ACC112 (cell line): ENCODE data around the gene ZBTB47.

Experiments used
- H2AFZ ChIP-seq: fragments of 200-600 bp; sonication (generic); one replicate; pipeline ENCODE4 v1.6.0; 2017; ENCODE audit warnings: antibody characterized with exemption, low read length; ENCODE audit not compliant: unreplicated experiment
- H3K27ac ChIP-seq: fragments of 200-600 bp; sonication (generic); 2 replicates; pipeline ENCODE4 v1.5.1; 2014; ENCODE audit warnings: low read depth, mild to moderate bottlenecking, antibody characterized with exemption, low read length, moderate library complexity
- H3K27me3 ChIP-seq: fragments of 200-600 bp; sonication (generic); 2 replicates; pipeline ENCODE4 v1.6.1; 2014; ENCODE audit warnings: mild to moderate bottlenecking, antibody characterized with exemption, low read length, moderate library complexity, mixed read lengths; ENCODE audit not compliant: insufficient read depth
- H3K36me3 ChIP-seq: fragments of 200-600 bp; sonication (generic); 2 replicates; pipeline ENCODE4 v1.6.1; 2016; ENCODE audit warnings: mild to moderate bottlenecking, antibody characterized with exemption, low read length, moderate library complexity, mixed read lengths; ENCODE audit not compliant: insufficient read depth
- H3K4me1 ChIP-seq: fragments of 200-600 bp; sonication (generic); one replicate; pipeline ENCODE4 v1.6.1; 2016; ENCODE audit warnings: low read length, mixed read lengths; ENCODE audit not compliant: insufficient read depth, unreplicated experiment, control insufficient read depth
- H3K4me3 ChIP-seq: fragments of 200-600 bp; sonication (generic); 2 replicates; pipeline ENCODE4 v1.5.1; 2014; ENCODE audit warnings: mild to moderate bottlenecking, low read depth, low read length
- H3K79me2 ChIP-seq: fragments of 200-600 bp; sonication (generic); one replicate; pipeline ENCODE4 v1.6.0; 2016; ENCODE audit warnings: low read length; ENCODE audit not compliant: control insufficient read depth, unreplicated experiment, insufficient read depth

The ZBTB47 gene

DNA sequence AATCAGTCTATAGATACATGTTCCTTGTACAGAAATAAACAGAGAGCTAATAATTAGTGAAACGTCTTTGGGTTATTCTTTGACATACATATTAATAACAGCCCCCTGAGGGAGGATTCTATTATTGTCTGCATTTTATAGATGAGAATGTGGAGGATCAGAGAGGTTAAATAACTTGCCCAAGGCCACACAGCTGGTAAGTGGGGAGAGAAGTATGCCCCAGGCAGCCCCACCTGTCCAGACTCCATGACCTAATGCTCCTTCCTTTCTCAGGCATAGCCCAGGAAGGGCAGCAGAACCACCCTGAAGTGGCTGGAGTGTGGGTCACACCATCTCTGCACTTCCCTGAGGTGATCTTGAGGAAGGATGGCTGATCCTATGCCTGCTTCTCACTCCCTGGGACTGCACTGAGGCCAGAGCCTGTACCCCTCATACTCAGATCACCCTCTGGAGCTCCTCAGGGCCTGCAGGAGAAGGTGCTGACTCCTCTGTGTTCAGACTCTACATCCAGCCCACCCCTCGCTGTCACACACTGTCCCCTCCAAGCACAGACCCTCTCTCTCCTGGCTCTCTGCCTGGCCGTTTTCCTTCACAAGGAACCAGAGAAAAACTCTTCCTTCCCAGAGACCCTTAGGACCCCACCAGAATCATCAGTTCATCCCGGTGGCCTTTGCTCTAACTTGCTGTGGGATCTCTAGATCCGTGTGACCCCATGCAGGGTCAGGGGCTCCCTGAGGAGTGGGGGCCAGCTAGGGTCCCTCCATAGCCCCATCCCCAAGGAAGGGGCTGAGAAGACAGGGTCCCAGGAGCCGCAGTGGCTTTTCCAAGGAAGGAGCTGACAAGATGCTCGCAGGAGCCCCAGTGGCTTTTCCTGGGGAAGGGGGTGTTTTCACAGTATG, 53.5 kb downstream of the ZBTB47 start:
- Histone ChIP-seq H3K27ac (no peak overlapping the region), H3K4me3 (no peak overlapping the region), H3K79me2 (no peaks in the 10 kb centered on the region), H3K4me1 (no peaks in the 10 kb centered on the region), H2AFZ (no peak overlapping the region), H3K27me3 (peaks cover 8% of the 10 kb centered on the region; the same call in 1 of the 2 replicates), H3K36me3 (no peaks in the 10 kb centered on the region)

DNA sequence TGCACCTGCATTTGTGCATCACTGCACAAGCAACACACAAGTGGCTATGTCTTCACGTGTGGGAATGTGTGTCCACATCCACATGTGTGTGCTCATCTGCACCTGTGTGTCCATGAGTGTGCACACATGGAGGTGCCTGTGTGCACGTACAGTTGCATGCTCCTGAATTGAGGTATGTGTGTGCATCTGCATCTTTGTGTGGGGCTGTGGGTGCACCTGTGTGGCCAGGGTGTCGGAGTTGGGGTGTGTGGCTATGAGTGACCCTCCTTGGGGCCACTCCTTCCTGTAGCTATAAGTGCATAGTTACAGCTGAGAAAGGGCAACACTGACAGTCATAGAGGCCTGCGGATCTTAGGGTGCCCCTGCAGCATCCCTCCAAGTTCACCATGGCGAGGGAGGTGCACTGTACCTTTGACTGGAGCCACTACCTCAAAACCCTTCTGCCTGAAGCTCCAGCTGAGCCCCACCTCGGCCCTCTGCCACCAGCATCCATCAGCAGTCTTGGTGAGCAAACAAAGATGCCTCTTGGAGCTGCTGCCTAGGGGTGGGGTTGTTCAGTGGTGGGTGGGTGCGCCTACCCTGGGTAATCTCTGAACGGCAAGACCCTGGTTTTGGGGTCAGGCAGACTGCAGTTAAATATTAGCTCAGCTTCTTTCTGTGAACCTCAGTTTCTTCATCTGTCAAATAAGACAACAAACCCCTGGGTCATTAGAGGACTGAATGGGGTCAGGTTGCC, 54.3 kb downstream of the ZBTB47 start:
- H3K79me2 ChIP-seq: no peaks in the 10 kb centered on the region
- H3K27me3 ChIP-seq: peaks cover 14% of the 10 kb centered on the region
- no peak overlapping the region for H3K4me3 ChIP-seq
- no peak overlapping the region for H3K27ac ChIP-seq
- H2AFZ ChIP-seq: no peak overlapping the region
- H3K4me1 ChIP-seq: no peaks in the 10 kb centered on the region
- H3K36me3 ChIP-seq: no peaks in the 10 kb centered on the region

DNA sequence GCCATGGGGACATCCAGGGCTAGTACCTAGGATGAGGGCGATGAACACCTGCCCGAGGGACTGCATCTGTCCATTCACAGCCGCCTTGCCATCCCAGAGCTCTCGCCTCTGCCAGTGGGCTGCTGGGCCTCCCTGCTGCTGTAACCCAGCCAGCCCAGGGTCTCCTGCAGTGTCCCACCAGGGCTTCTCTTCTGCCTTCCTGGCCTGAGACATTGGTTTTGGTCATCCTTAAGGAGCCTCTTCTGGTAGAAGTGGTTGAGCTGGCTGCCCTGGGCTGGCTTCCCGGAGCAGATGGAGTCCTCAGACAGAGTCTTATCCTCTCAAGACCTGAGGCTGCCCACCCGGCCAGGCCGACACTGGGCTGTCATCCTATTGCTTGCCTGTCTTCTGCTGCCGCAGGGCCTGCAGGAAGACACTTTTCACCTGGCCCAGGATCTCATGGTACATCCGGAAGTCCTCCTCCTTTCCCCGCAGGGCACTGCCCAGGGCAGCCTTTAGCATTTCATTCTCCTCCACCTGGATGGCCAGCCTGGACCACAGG, 55.2 kb downstream of the ZBTB47 start:
- Histone ChIP-seq H2AFZ (no peak overlapping the region), H3K4me3 (no peak overlapping the region), H3K27ac (no peak overlapping the region), H3K36me3 (no peaks in the 10 kb centered on the region), H3K4me1 (no peaks in the 10 kb centered on the region), H3K27me3 (peaks cover 23% of the 10 kb centered on the region), H3K79me2 (no peaks in the 10 kb centered on the region)

DNA sequence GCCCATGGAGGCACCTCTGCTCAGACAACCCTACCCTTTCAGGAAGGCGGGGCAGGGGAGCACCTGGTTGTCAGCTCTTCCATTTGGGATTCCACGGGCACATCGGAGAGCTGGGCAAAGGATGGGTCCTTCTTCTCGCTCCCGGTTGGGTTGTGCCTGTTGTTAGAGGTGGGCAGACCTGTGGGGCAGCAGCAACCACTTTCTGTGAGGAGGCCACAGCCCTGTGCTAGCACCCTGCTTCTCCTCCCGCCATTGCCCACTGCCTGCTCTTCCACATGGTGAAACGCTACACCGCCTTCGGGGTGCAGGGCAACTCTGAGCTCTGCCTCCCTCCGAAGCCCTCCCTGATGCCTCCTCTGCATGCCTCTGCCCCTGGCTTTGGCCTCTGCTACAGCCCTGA, 56.1 kb downstream of the ZBTB47 start:
- Histone ChIP-seq H3K4me3 (no peak overlapping the region), H3K36me3 (no peaks in the 10 kb centered on the region), H3K4me1 (no peaks in the 10 kb centered on the region), H3K27ac (no peak overlapping the region), H3K27me3 (peaks cover 29% of the 10 kb centered on the region), H2AFZ (no peak overlapping the region), H3K79me2 (no peaks in the 10 kb centered on the region)

DNA sequence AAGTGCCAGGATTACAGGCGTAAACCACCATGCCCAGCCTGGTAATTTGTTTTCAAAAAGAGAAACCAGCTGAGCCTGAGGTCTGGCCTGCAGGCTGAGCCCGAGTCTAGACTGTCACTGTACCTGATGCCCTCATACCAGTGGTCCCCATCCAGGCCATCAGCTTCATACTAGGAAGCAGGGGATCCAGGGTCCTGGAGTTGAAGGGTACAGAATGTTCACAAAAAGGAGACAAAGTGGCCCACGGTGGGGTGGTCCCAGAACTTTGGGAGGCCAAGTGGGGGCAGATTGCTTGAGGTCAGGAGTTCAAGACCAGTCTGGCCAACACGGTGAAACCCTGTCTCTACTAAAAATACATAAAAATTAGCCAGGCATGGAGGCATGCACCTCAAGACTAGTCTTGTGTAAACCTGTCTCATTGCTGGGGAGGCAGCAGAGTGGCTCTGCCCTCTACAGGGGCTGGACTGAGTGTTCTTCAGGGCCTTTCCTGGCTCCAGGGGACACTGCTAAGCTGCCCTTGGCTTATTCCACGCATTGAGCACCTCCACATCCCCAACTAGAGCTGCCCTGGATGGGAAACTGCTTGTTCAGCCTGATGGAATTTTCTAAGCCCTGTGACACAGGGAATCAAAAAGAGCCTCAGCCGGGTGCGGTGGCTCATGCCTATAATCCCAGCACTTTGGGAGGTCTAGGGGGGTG, 57.0 kb downstream of the ZBTB47 start:
- Histone ChIP-seq H3K4me1 (no peaks in the 10 kb centered on the region), H3K27ac (no peak overlapping the region), H2AFZ (no peak overlapping the region), H3K4me3 (no peak overlapping the region), H3K36me3 (no peaks in the 10 kb centered on the region), H3K79me2 (no peaks in the 10 kb centered on the region), H3K27me3 (peaks cover 29% of the 10 kb centered on the region)

DNA sequence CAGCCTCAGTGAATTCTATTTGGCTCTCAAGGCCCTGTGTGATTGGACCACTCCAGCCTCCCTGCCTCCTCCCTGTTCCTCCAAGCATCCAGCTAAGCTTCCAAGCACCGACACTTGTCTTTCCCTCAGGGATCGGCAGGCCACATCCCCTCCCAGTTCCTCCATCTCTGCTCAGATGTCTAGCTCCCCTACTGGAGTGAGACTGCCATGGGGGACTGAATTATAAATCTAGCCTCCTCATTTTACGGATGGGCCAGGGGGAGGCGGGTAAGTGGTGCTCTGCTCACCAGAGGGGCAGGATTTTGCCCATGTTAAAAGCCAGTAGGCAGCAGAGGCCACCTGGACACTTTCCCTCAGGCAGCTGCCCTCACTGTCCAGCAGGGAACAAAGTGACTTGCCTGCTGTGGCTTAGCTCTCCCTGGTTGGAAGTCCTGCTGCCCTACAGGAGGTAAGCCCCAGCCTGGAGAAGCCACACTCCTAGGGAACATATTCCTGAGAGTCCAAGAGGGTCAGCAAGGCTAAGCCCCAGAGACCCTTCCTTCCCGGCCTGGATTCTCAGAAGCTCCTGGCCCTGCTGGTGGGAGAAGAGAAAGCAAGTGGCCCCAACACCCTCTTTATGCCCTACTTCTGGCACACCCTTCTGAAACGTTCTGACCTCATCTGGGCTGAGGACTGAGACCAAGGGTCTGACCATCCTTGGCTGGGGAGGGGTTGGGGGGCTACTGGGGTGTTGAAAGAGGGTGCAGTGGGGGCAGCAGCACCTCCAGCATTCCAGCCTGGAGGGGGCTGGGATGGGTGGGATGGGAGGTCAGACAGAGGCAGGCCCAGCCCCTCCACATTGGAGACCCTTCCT, 58.2 kb downstream of the ZBTB47 start:
- no peaks in the 10 kb centered on the region for H3K79me2 ChIP-seq
- no peak overlapping the region for H2AFZ ChIP-seq
- H3K4me3 ChIP-seq: no peak overlapping the region
- no peaks in the 10 kb centered on the region for H3K36me3 ChIP-seq
- H3K4me1 ChIP-seq: no peaks in the 10 kb centered on the region
- peaks cover 29% of the 10 kb centered on the region for H3K27me3 ChIP-seq
- H3K27ac ChIP-seq: no peak overlapping the region

DNA sequence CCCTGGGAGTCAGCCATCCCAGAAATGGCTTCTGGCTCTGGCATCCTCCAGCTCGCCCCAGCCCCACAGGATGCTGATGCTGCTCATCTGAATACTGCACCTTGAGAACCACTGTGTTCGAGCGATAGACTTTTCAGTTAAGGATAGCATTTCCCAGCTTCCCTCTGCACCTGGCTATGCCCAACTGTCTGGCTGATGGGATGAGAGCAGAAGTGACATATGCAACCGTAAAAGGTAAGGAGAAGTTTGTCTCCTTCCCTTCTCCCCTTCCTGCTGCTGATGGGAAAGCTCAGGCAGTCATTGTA, 58.8 kb downstream of the ZBTB47 start:
- Histone ChIP-seq H2AFZ (no peak overlapping the region), H3K4me3 (no peak overlapping the region), H3K36me3 (no peaks in the 10 kb centered on the region), H3K4me1 (no peaks in the 10 kb centered on the region), H3K27ac (no peak overlapping the region), H3K79me2 (no peaks in the 10 kb centered on the region), H3K27me3 (peaks cover 29% of the 10 kb centered on the region)

DNA sequence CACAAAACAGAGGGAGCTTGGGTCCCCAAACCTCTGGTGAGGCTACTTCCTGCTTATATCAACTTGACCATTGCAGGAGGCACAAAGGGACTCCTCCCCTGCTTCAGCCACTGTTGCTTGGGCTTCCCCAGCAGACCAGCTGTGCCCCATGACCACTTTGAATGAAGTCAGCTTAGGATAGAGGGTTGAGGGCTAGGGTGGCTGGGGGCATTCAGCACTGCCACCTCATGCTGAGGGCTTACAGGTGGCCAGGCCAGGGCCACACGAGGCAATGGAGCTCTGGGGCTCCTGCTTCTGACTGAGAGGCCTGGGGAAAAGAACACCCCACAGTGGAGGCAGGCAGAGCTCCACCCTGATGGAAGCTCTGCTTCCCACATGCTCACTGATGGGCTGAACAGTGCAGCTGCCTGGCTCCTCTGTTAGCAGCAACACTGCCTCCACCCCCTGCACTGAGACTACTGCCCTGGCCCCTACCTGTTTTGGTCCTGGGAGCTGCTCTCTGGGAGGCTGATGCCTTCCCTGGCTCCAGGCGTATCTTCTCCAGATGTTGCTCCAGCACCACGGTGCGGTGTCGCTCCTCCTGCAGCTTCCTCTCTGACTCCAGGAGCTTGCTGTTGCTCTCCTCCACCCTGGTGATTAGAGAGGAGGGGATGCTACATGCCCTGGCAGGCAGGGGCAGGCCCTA, 59.3 kb downstream of the ZBTB47 start:
- Histone ChIP-seq H3K36me3 (no peaks in the 10 kb centered on the region), H3K27ac (no peak overlapping the region), H3K27me3 (peaks cover 33% of the 10 kb centered on the region), H2AFZ (no peak overlapping the region), H3K79me2 (no peaks in the 10 kb centered on the region), H3K4me3 (no peak overlapping the region), H3K4me1 (no peaks in the 10 kb centered on the region)

DNA sequence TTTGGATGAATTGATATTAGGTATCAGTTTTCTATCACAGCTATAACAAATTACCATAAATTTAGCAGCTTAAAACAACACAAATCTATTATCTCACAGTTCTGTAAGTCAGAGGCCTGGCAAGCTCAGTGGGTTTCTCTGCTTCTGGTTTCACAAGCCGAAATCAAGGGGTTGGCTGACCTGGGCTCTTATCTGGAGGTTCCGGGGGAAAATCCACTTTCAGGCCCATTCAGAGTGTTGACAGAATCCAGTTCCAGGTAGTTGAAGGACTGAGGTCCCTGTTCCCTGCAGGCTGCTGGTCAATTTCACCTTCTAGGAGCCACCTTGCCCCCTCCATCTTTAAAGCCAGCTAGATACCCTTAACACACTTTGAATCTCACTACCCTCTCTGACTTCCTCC, 60.2 kb downstream of the ZBTB47 start:
- Histone ChIP-seq H3K4me1 (no peaks in the 10 kb centered on the region), H2AFZ (no peak overlapping the region), H3K4me3 (no peak overlapping the region), H3K27ac (no peak overlapping the region), H3K79me2 (no peaks in the 10 kb centered on the region), H3K27me3 (peaks cover 33% of the 10 kb centered on the region), H3K36me3 (no peaks in the 10 kb centered on the region)
